Measurements from ENCODE around the gene DOK7.

The DOK7 gene

GRCh38 chr4:3492741-3493719, 29.9 kb downstream of the DOK7 start:
- Mint-ChIP-seq H3K4me3 (no peak overlapping the region), H3K36me3 (no peaks in the 10 kb centered on the region), H3K27ac (no peak overlapping the region), H3K9me3 (no peaks in the 10 kb centered on the region), H3K4me1 (peaks cover 25% of the 10 kb centered on the region)
- DNase-seq (ENCODE audit: low spot score in 2 of 2) (no peak), ATAC-seq (no peak)

DNA sequence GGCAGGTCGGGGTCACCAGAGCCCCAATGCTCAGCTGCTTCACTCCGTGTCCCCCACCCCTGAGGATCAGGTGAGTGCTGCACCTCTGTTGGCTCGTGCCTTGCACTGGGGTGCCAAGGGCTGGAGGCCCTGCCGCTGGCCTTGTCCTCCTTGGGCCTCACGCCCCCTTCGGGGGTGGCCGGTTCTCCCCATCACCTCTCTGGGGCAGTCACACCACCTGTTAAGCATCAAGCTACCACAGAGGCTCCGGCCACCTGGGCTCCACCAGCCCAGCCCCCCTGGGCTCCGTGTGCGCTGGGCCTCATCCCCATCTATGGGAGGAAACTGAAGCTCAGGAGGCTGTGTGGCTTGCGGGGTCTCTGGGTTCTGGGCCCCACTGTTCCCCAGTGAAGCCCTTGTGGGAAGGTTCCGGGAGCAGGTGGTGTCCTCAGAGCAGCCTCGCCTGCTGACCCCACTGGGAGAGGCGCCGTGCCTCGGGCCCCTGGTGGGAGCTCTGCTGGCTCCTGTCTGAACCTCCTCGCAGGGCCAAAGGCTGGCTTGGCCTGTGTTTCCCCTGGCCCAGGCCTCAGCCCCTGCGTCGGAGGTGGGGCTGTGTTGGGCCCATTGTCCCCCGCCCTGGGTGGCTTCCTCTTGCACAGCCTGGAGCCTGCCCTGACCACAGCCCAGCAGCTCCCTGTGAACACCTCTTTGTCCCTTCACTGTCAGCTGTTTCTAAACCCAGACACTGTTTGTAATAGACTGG, 30.8 kb downstream of the DOK7 start:
- Mint-ChIP-seq H3K9me3 (no peaks in the 10 kb centered on the region), H3K4me3 (no peak overlapping the region), H3K36me3 (no peaks in the 10 kb centered on the region), H3K27ac (no peak overlapping the region), H3K4me1 (peaks cover 19% of the 10 kb centered on the region)
- ATAC-seq = peak; percentile 8
- DNase-seq (ENCODE audit: low spot score in 2 of 2) = no peak

DNA sequence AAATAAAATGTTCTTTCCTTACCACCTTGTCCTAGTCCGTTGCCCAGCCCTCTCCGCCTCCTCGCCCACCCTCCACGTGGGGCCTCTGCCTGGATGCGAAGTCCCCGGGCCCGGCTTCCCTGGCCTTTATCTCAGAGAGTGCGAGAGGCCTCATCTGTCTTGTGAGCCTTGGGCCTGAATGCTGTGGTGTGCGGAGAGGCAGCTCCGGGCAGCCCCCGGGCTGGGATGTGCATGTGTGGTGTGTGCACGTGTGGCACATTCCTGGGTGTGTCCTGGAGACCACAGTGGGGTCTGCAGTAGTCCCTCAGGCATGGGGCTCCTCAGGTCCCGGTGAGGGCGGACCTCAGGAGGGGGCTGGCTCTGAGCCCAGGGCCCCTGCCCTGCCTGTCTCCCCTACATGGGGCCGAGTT, 31.4 kb downstream of the DOK7 start:
- H3K27ac Mint-ChIP-seq = no peak overlapping the region
- ATAC-seq = no peak
- no peaks in the 10 kb centered on the region for H3K9me3 Mint-ChIP-seq
- H3K4me3 Mint-ChIP-seq = no peak overlapping the region
- H3K4me1 Mint-ChIP-seq = peaks cover 13% of the 10 kb centered on the region
- no peak for DNase-seq (ENCODE audit: low spot score in 2 of 2)
- H3K36me3 Mint-ChIP-seq = no peaks in the 10 kb centered on the region

- H3K27ac Mint-ChIP-seq = no peak overlapping the region
- ATAC-seq (no peak), DNase-seq (ENCODE audit: low spot score in 2 of 2) (no peak)
- no peaks in the 10 kb centered on the region for H3K9me3 Mint-ChIP-seq
- H3K4me3 Mint-ChIP-seq = no peak overlapping the region
- no peaks in the 10 kb centered on the region for H3K36me3 Mint-ChIP-seq
- peaks cover 12% of the 10 kb centered on the region for H3K4me1 Mint-ChIP-seq
Measured at GRCh38 chr4:3495204-3495975, 32.3 kb downstream of the DOK7 start.

DNA sequence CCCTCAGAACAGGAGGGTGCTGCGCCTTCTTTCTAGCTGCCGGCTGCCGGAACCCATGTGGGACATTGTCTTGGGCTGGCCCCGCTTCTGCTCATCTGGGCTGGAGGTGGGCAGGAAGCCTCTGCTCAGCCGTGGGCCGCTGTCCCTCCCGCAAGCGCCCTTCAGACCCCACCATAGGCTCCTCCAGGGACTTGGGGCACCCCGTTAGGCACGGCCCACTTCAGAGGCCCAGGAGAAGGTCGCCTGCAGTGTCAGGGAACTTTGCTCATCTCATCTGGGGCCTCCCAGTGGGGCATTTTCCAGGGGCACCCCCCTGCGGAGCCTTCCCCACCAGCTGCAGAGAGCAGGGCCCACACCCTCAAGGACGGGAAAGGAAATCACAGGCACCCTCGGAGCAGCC, 32.9 kb downstream of the DOK7 start:
- DNase-seq (ENCODE audit: low spot score in 2 of 2) = no peak
- H3K4me1 Mint-ChIP-seq = peaks cover 6% of the 10 kb centered on the region
- no peaks in the 10 kb centered on the region for H3K9me3 Mint-ChIP-seq
- ATAC-seq = no peak
- H3K4me3 Mint-ChIP-seq = no peak overlapping the region
- no peaks in the 10 kb centered on the region for H3K36me3 Mint-ChIP-seq
- no peak overlapping the region for H3K27ac Mint-ChIP-seq

GRCh38 chr4:3497095-3497494, 34.0 kb downstream of the DOK7 start:
- no peaks in the 10 kb centered on the region for H3K9me3 Mint-ChIP-seq
- no peak overlapping the region for H3K27ac Mint-ChIP-seq
- ATAC-seq = no peak
- no peak for DNase-seq (ENCODE audit: low spot score in 2 of 2)
- H3K4me3 Mint-ChIP-seq = no peak overlapping the region
- no peaks in the 10 kb centered on the region for H3K4me1 Mint-ChIP-seq
- no peaks in the 10 kb centered on the region for H3K36me3 Mint-ChIP-seq

GRCh38 chr4:3497523-3498389, 34.6 kb downstream of the DOK7 start:
- H3K27ac Mint-ChIP-seq = no peak overlapping the region
- no peak for ATAC-seq
- no peak overlapping the region for H3K4me3 Mint-ChIP-seq
- no peaks in the 10 kb centered on the region for H3K9me3 Mint-ChIP-seq
- DNase-seq (ENCODE audit: low spot score in 2 of 2) = no peak
- H3K36me3 Mint-ChIP-seq = no peaks in the 10 kb centered on the region
- no peaks in the 10 kb centered on the region for H3K4me1 Mint-ChIP-seq

- no peak for DNase-seq (ENCODE audit: low spot score in 2 of 2)
- ATAC-seq = no peak
- no peaks in the 10 kb centered on the region for H3K9me3 Mint-ChIP-seq
- H3K4me1 Mint-ChIP-seq = peaks cover 5% of the 10 kb centered on the region
- no peak overlapping the region for H3K27ac Mint-ChIP-seq
- H3K4me3 Mint-ChIP-seq = no peak overlapping the region
- peaks cover 1% of the 10 kb centered on the region for H3K36me3 Mint-ChIP-seq
Measured at GRCh38 chr4:3498407-3498806, 35.3 kb downstream of the DOK7 start.

GRCh38 chr4:3498901-3499510, 35.9 kb downstream of the DOK7 start:
- no peak for DNase-seq (ENCODE audit: low spot score in 2 of 2)
- Mint-ChIP-seq H3K4me3 (no peak overlapping the region), H3K27ac (no peak overlapping the region), H3K36me3 (peaks cover 6% of the 10 kb centered on the region), H3K4me1 (peaks cover 10% of the 10 kb centered on the region), H3K9me3 (no peaks in the 10 kb centered on the region)
- ATAC-seq = no peak

GRCh38 chr4:3499710-3500109, 36.6 kb downstream of the DOK7 start:
- no peak for DNase-seq (ENCODE audit: low spot score in 2 of 2)
- peaks cover 10% of the 10 kb centered on the region for H3K4me1 Mint-ChIP-seq
- ATAC-seq = no peak
- no peak overlapping the region for H3K27ac Mint-ChIP-seq
- H3K9me3 Mint-ChIP-seq = no peaks in the 10 kb centered on the region
- peaks cover 10% of the 10 kb centered on the region for H3K36me3 Mint-ChIP-seq
- no peak overlapping the region for H3K4me3 Mint-ChIP-seq

- ATAC-seq (no peak), DNase-seq (ENCODE audit: low spot score in 2 of 2) (no peak)
- Mint-ChIP-seq H3K4me1 (peaks cover 10% of the 10 kb centered on the region), H3K27ac (no peak overlapping the region), H3K4me3 (no peak overlapping the region), H3K36me3 (peaks cover 14% of the 10 kb centered on the region), H3K9me3 (no peaks in the 10 kb centered on the region)
Measured at GRCh38 chr4:3500111-3500510, 37.0 kb downstream of the DOK7 start.

- ATAC-seq = no peak
- H3K27ac Mint-ChIP-seq = no peak overlapping the region
- H3K36me3 Mint-ChIP-seq = peaks cover 17% of the 10 kb centered on the region
- H3K4me1 Mint-ChIP-seq = peaks cover 10% of the 10 kb centered on the region
- H3K9me3 Mint-ChIP-seq = no peaks in the 10 kb centered on the region
- DNase-seq (ENCODE audit: low spot score in 2 of 2) = no peak
- H3K4me3 Mint-ChIP-seq = no peak overlapping the region
Measured at GRCh38 chr4:3500634-3501101, 37.6 kb downstream of the DOK7 start.

DNA sequence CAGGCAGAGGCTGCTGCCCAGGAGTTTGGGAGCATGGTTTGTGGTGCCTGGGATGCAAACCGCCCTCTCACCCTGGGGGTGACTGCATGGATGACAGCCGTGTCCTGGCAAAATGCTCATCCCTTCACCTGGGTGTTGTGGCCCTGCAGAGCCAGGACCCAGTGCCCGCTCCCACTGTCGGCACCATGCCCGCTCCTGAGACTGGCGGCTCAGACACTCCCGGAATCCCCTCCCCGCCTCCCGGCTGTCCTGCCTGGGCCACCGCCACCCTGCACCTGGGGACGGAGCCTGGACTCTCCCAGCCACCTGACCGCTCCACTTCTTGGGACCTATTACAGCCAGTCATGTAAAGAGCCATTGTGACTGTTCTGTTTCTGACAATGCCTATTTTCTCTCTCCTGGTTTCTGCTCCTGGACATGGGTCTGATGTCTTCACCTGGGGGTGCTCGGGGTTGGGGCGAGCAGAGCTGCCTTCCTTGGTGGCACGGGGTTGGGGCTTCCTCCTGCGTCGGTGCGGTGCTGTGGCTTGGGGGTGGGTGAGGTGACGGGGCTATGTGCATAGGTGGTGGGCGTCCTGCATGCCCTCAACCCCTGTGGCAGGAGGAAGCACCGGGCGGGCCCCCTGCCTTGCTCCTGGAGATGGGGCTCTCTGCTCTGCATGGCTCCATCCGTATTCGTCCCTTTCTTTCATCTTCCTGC, 38.2 kb downstream of the DOK7 start:
- DNase-seq (ENCODE audit: low spot score in 2 of 2) (no peak), ATAC-seq (no peak)
- peaks cover 23% of the 10 kb centered on the region for H3K36me3 Mint-ChIP-seq
- no peak overlapping the region for H3K27ac Mint-ChIP-seq
- no peak overlapping the region for H3K4me3 Mint-ChIP-seq
- H3K9me3 Mint-ChIP-seq = no peaks in the 10 kb centered on the region
- peaks cover 10% of the 10 kb centered on the region for H3K4me1 Mint-ChIP-seq

All from stimulated activated effector memory CD8-positive, alpha-beta T cell treated with anti-CD3 and anti-CD28 coated beads, Interleukin-12 subunit alpha, Interleukin-12 subunit beta, amount 100 ng/mL, for 72 hours (primary cell).